ENCODE data around the gene PTPRN. TPM values are rescaled to one million over a fixed set of nuclear protein-coding genes. Genes with fewer than 3 reads are reported as not detected.

The PTPRN gene
- total and polyA plus RNA-seq, 2 of the 8 experiments (the other 6 are each of a cell fraction or from before 2014, with no cell fraction given) = 5.4 to 8.2 TPM

DNA sequence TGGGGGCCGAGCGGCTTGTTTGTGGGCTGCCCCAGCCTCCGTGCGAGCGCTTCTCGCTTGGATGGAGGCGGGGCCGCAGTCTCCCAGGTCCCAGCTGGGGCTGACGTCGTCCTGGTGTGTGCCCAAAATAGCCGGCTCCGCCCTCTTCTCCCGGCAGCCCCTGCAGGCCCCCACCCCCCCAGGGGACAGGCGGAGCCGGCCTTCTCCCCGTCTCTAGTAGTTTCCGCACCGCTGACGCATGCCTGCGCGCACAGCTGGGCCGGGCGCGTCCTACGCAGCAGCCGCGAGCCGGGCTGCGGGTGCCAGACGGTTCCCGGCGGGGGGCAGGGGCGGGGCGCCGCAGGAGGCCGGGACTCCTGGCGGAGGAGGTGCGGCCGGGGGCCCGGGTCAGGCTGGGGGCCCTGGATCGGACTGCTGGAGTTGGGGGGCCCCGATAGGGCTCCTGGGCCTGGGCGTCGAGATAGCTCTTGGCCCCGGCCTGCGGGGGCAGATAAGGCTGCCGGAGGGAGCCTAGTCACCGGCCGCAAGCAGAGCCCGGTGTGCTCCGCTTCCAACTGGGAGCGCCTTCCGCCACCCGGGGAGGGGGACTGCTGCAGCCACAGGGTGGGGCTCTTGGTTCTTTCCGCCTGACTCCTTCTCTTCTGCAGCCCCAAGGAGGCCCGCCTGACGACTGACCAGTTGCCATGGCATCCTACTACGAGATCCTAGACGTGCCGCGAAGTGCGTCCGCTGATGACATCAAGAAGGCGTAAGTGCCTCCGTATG lies 29.9 kb downstream of the PTPRN start, which contains the start of gene DNAJB2 (continued):
- TF ChIP-seq CTCF (IDR thresholded peaks at IDR 0.05; ENCODE audit: control extremely low read depth in 1 of 3, insufficient read depth in 1 of 3, low read depth in 1 of 3, low read length in 3 of 3) (no peak), HDAC2 (IDR thresholded peaks at IDR 0.05; ENCODE audit: borderline replicate concordance in 1 of 2, low read depth in 2 of 2, low read length in 2 of 2) (peak; percentile 58 to 92; a peak in 1 of 4 replicates), SIX5 (IDR thresholded peaks at IDR 0.05; ENCODE audit: low read depth, low read length) (no peak), CREB1 (IDR thresholded peaks at IDR 0.05) (peak; percentile 94), TEAD4 (IDR thresholded peaks at IDR 0.05; ENCODE audit: low read depth, low read length) (peak; percentile 8; the same call in 1 of the 2 replicates), FOSL1 (IDR thresholded peaks at IDR 0.05; ENCODE audit: insufficient read depth, low read depth, low read length) (no peak), SIN3A (conservative IDR thresholded peaks at IDR 0.05 in 1 of 2, IDR thresholded peaks at IDR 0.05 in 1 of 2; ENCODE audit: low read depth in 1 of 2, low read length in 2 of 2) (peak; percentile 86 to 89; a peak in 2 of 4 replicates), KDM5A (IDR thresholded peaks at IDR 0.05; ENCODE audit: low read length) (no peak), POLR2A (IDR thresholded peaks at IDR 0.05; ENCODE audit: control extremely low read depth in 1 of 2, low read depth in 2 of 2, low read length in 2 of 2) (0 out of 3 replicates have a peak, but pooled peaks of 1 of the 2 experiments have one; percentile 31), RNF2 (IDR thresholded peaks at IDR 0.05; ENCODE audit: borderline replicate concordance, low read depth, low read length, missing control alignments, poor library complexity, severe bottlenecking) (no peak), TAF7 (optimal IDR thresholded peaks at IDR 0.05; ENCODE audit: borderline replicate concordance, low read depth, low read length) (no peak), CBX5 (IDR thresholded peaks at IDR 0.05; ENCODE audit: low read depth, low read length) (no peak), TAF1 (IDR thresholded peaks at IDR 0.05; ENCODE audit: low read depth, low read length) (0 out of 2 replicates have a peak, but pooled peaks have one; percentile 63), EZH2 (IDR thresholded peaks at IDR 0.05; ENCODE audit: low read depth, low read length, severe bottlenecking) (no peak)
- TF ChIP-seq, protein P1, sequence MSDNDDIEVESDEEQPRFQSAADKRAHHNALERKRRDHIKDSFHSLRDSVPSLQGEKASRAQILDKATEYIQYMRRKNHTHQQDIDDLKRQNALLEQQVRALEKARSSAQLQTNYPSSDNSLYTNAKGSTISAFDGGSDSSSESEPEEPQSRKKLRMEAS (IDR thresholded peaks at IDR 0.05) = peak; percentile 73
- TF ChIP-seq, protein P2, sequence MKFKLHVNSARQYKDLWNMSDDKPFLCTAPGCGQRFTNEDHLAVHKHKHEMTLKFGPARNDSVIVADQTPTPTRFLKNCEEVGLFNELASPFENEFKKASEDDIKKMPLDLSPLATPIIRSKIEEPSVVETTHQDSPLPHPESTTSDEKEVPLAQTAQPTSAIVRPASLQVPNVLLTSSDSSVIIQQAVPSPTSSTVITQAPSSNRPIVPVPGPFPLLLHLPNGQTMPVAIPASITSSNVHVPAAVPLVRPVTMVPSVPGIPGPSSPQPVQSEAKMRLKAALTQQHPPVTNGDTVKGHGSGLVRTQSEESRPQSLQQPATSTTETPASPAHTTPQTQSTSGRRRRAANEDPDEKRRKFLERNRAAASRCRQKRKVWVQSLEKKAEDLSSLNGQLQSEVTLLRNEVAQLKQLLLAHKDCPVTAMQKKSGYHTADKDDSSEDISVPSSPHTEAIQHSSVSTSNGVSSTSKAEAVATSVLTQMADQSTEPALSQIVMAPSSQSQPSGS (IDR thresholded peaks at IDR 0.05; ENCODE audit: low read length) = peak; percentile 90
